Breast epithelium (tissue), 3 donors: ENCODE measurements around the gene RRAGD.

Experiments
- CTCF ChIP-seq, 3 donors: fragments of 450-650 bp; IDR thresholded peaks; one replicate each; pipeline ENCODE4 v1.5.1; 2016 to 2017; ENCODE audit warnings: antibody characterized with exemption in 3 of 3, mild to moderate bottlenecking in 3 of 3, moderate library complexity in 3 of 3
- POLR2A ChIP-seq: fragments of 450-650 bp; IDR thresholded peaks from one replicate; pipeline ENCODE4 v1.6.1; 2016; ENCODE audit warnings: antibody characterized with exemption, mild to moderate bottlenecking, moderate library complexity
- POLR2AphosphoS5 ChIP-seq, 3 donors: sonication (generic); formaldehyde crosslinking; IDR thresholded peaks; one replicate each; pipeline ENCODE4 v1.6.1; 2017; ENCODE audit warnings: antibody characterized with exemption in 3 of 3

GRCh38 chr6:89440200-89440599 is 28.1 kb upstream of the RRAGD start:
- TF ChIP-seq POLR2AphosphoS5 (IDR thresholded peaks at IDR 0.05), result no peak
- TF ChIP-seq CTCF (IDR thresholded peaks at IDR 0.05), result no peak
- TF ChIP-seq POLR2A, result no peak
